ENCODE data around the gene SCN2A.

- TF ChIP-seq CTCF (optimal IDR thresholded peaks at IDR 0.05 in 1 of 3, IDR thresholded peaks at IDR 0.05 in 1 of 3, conservative IDR thresholded peaks at IDR 0.05 in 1 of 3; ENCODE audit: extremely low read depth in 1 of 3, insufficient read depth in 2 of 3, low read length in 3 of 3) (no peak), EZH2 (IDR thresholded peaks at IDR 0.05; ENCODE audit: low read length) (no peak)
Measured at GRCh38 chr2:165240916-165241315, 1.7 kb downstream of the SCN2A start.

Measured in keratinocyte (primary cell).